ENCODE measurements around the gene TEAD1. TPM values are rescaled to one million over a fixed set of nuclear protein-coding genes. Genes with fewer than 3 reads are reported as not detected.
A peak's percentile ranks its signal among the peaks of the same experiment; 100 is the strongest.

TEAD1 gene
- polyA plus RNA-seq, 1 experiment: 79.2 TPM

GRCh38 chr11:12719221-12719620, 45.0 kb downstream of the TEAD1 start:
- CTCF ChIA-PET: interaction anchor here (1.3 to 2.0 kb wide), 3 partner anchors 9 to 17 kb away, joined by 3 to 4 read pairs (median 4); no protein-coding TSS in a partner anchor
- Histone ChIP-seq H3K4me3 (ENCODE audit: low read depth, low read length) (no peak overlapping the region), H3K27me3 (ENCODE audit: control insufficient read depth, insufficient read depth, low read length) (no peaks in the 10 kb centered on the region), H3K36me3 (ENCODE audit: control insufficient read depth, insufficient read depth, low read length) (peaks cover 2% of the 10 kb centered on the region)
- POLR2A ChIA-PET: no interaction called here
- DNase-seq (ENCODE audit: low read depth): no peak
- no peak for TF ChIP-seq CTCF (IDR thresholded peaks at IDR 0.05; ENCODE audit: insufficient read depth, low read depth, low read length)

- DNase-seq (ENCODE audit: low read depth): no peak
- POLR2A ChIA-PET: no interaction called here
- no peak for TF ChIP-seq CTCF (IDR thresholded peaks at IDR 0.05; ENCODE audit: insufficient read depth, low read depth, low read length)
- H3K4me3 ChIP-seq (ENCODE audit: low read depth, low read length): no peak overlapping the region
- CTCF ChIA-PET: no interaction called here
- no peaks in the 10 kb centered on the region for H3K27me3 ChIP-seq (ENCODE audit: control insufficient read depth, insufficient read depth, low read length)
- H3K36me3 ChIP-seq (ENCODE audit: control insufficient read depth, insufficient read depth, low read length): peaks cover 2% of the 10 kb centered on the region
These were observed 47.8 kb downstream of the TEAD1 start for GRCh38 chr11:12721816-12722604.

GRCh38 chr11:12723421-12724300, 49.4 kb downstream of the TEAD1 start:
- POLR2A ChIA-PET: interaction anchor here (0.6 kb wide), 1 partner anchor 119 kb away, joined by 7 read pairs; no protein-coding TSS in a partner anchor
- Histone ChIP-seq H3K36me3 (ENCODE audit: control insufficient read depth, insufficient read depth, low read length) (peaks cover 2% of the 10 kb centered on the region), H3K27me3 (ENCODE audit: control insufficient read depth, insufficient read depth, low read length) (no peaks in the 10 kb centered on the region), H3K4me3 (ENCODE audit: low read depth, low read length) (no peak overlapping the region)
- no peak for TF ChIP-seq CTCF (IDR thresholded peaks at IDR 0.05; ENCODE audit: insufficient read depth, low read depth, low read length)
- DNase-seq (ENCODE audit: low read depth): no peak
- CTCF ChIA-PET: interaction anchor here (0.6 to 1.2 kb wide), 2 partner anchors 12 to 116 kb away, joined by 3 read pairs; no protein-coding TSS in a partner anchor

- TF ChIP-seq CTCF (IDR thresholded peaks at IDR 0.05; ENCODE audit: insufficient read depth, low read depth, low read length): no peak
- H3K4me3 ChIP-seq (ENCODE audit: low read depth, low read length): no peak overlapping the region
- ChIA-PET CTCF (interaction anchor here (1.2 kb wide), 1 partner anchor 11 kb away, joined by 3 read pairs; no protein-coding TSS in a partner anchor), POLR2A (no interaction called here)
- peaks cover 2% of the 10 kb centered on the region for H3K36me3 ChIP-seq (ENCODE audit: control insufficient read depth, insufficient read depth, low read length)
- peak; percentile 73 for DNase-seq (ENCODE audit: low read depth)
- no peaks in the 10 kb centered on the region for H3K27me3 ChIP-seq (ENCODE audit: control insufficient read depth, insufficient read depth, low read length)
These were observed 50.3 kb downstream of the TEAD1 start for GRCh38 chr11:12724301-12725054.

Data from BJ (cell line).